Midbrain (tissue), 1 donor: Measurements from ENCODE around the gene SLC22A14.
A peak's percentile ranks its signal among the peaks of the same experiment; 100 is the strongest.

ENCODE experiments used
- DNase-seq: peaks from one replicate; lab custom pipeline; 2025; lab: John Stamatoyannopoulos, UW

The SLC22A14 gene

GRCh38 chr3:38345879-38346586 lies 63.9 kb downstream of the SLC22A14 start:
- no peak for DNase-seq

DNA sequence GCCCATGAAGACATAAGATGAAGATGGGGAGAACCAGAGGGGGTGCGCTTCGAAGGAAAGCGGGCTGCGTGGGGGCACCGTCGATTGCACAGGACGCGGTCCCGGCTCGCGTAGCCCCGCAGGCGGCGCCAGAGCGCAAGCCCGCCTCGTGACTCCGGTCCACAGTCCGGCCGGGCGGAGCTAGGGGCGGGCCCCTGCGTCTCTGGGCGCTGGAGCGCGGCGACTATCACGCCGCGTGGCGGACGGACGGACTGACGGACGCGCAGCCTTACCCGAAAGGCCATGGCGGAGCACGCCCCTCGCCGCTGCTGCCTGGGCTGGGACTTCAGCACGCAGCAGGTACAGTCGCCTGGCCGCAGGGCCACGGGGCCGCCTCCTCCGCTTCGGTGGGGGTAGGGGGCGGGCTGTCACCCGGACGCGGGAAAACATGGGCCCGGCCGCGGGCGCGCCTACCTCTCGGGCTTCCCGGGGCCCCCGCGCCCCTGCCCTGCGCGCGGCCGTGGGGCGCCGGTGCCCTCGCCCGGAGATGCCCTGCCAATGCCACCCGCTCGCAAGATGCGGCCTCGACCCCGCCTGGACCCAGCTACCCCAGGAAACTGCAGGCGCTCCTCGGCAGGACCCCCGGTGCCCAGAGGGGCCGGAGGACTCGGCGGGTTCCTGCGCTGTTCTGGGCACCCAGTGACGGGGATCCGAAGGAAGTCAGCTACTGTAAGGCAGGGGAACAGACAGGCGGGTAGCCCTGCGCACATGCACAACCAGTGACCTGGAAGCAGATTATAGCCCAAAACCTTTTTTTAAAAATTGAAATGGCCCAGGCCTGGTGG lies 64.7 kb downstream of the SLC22A14 start, which contains the start of gene XYLB:
TSS of gene XYLB (plus strand) at position 199 of the 824 bp plus-strand sequence. CDS start at position 283, 84 bp downstream.
- peak; percentile 86 for DNase-seq

DNA sequence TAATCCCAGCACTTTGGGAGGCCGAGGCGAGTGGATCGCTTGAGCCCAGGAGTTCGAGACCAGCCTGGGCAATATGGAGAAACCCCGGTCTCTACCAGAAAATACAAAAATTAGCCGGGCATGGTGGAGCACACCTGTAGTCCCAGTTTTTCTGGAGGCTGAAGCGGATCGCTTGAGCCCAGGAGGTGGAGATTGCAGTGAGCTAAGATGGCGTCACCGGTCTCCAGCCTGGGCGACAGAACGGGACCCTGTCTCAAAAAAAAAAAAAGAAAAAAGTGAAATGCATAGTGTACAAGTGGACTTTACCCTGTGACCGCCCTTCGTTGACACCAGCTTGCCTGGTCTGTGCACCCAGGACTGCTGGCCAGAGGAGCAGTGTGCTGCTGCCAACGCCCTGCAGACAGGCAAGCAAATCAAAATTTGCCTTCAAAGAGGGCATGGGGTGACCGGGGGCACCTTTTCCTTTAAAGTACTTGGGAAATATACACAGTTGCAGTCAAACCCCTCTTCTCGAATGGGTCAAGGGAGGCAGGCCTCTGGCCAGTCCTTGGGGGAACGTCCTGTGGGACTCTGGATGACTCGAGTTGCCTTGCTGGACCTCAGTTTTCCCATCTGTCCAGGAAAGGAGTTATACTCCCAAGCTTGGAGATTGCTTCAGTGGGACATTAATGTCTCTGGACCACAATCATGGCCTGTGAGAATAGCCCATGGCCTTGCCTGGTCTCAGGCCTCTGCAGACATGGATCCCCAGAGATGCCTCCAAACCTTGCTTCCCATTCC lies 65.5 kb downstream of the SLC22A14 start:
- DNase-seq = no peak

DNA sequence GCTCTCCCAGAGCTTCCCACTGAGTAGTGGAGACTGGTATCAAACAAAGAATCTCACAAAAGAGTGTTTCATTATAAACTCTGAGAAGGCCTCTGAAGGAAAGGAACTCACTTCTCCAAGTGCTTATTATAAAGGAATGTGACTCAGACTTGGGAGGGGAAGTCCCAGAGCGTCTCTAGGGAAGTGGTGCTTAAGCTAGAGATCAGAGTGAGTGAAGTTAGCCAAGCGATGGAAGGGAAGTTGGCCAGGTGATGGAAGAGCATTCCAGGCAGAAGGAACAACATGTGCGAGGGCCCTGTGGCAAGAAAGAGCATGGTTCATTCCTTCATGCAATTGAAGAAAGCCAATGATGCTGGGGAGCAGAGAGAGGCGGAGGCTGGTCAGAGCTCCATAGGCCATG lies 66.8 kb downstream of the SLC22A14 start:
- DNase-seq = peak; percentile 0

GRCh38 chr3:38349684-38350359 lies 67.7 kb downstream of the SLC22A14 start:
- DNase-seq = no peak

- DNase-seq = no peak
These were observed 71.1 kb downstream of the SLC22A14 start for GRCh38 chr3:38353151-38353550.

DNA sequence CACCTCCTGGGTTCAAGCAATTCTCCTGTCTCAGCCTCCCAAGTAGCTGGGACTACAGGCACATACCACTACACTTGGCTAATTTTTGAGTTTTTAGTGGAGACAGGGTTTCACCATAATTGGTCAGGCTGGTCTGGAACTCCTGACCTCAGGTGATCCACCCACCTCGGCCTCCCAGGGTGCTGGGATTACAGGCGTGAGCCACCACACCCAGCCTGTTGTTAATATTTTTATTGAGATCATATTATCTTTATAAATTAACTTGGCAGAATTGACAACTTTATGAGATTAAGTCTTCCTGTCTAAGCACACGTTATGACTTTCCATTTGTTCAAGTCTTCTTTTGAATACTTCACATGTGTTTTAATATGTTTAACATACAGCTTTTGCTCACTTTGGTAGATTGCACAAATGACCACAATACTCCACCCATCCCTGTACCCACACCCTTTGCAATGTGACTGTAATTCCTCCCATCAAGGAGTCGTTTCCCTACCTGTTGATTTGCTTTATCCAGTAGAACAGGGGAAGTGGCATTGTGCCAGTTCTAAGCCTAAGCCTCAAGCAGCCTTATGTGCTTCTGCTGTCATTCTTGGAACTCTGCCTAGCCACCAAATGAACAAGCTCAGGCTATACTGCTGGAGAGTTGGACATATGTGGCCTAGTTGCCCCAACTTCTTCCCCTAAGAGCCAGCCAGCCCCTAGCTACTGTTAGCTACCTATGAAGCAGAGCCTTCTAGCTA lies 72.7 kb downstream of the SLC22A14 start:
- DNase-seq = no peak

GRCh38 chr3:38359038-38359437 lies 76.9 kb downstream of the SLC22A14 start:
- DNase-seq = no peak

GRCh38 chr3:38360345-38360744 lies 78.3 kb downstream of the SLC22A14 start:
- no peak for DNase-seq

GRCh38 chr3:38361496-38361895 lies 79.4 kb downstream of the SLC22A14 start:
- no peak for DNase-seq

GRCh38 chr3:38362825-38363224 lies 80.7 kb downstream of the SLC22A14 start:
- DNase-seq = no peak

DNA sequence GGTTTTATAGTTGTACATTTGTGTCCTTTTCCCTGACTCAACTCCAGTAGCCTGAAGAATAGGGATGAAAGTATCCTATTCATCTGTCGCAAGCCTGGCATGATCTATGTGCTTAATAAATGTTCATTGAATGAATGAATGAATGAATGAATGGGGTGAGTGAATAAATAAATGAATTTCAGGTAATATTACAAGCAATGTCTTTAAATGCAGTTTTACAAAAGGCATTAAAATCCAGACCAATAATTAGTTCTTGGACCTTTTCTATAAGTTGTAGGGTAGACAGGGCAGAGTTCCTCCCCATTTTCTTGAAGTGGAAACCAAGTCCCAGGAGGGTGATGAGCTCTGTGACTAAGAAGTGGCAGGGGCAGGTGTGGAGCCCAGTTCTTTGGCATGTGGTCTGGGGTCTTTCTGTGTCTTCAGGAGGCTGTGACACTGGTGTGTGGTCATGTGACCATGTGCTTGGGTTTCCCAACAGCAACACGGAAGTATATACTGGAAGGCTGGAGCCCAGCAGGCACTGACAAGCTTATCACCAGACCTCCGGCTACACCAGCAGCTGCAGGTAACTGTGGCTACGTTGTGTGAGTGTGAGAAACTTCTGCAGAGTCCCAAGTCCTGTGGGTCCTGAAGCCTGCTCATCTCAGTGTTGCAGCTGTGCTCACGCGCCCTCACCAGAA lies 82.8 kb downstream of the SLC22A14 start:
- no peak for DNase-seq

DNA sequence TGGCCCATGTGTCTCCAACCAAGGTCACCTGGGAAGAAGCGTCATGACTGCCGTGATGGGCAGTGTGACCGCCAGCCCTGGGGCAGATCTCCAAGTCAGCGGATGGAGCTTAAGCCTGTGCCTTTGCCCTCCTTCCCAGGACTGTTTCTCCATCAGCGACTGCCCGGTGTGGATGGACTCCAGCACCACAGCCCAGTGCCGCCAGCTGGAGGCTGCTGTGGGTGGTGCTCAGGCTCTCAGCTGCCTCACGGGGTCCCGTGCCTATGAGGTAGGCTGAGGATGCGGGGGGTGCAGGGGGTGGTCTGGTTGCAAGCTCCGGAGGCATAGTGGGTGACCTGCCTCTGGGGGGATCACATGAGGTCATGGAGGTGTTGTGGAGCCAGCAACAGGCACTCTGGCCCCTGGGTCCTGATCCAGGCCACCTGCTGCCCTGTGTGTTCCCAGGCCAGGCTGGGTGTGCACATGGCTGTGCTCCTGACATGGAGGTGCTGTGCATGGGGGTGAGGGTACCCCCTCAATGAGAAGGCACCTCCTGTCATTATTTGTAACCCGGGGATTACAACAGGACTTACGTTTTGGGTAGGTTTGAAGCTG lies 83.5 kb downstream of the SLC22A14 start:
- no peak for DNase-seq

- no peak for DNase-seq
These were observed 84.0 kb downstream of the SLC22A14 start for GRCh38 chr3:38366082-38366481.

- no peak for DNase-seq
These were observed 85.7 kb downstream of the SLC22A14 start for GRCh38 chr3:38367779-38368178.
